Thyroid gland (tissue), 4 donors: Measurements from ENCODE around the gene EXOC4.

Source experiments
- CTCF ChIP-seq, 6 experiments: fragments of 200-600 bp in 3 of 6; fragments of 450-650 bp in 3 of 6; sonication (generic) in 3 of 6; IDR thresholded peaks; one replicate each; pipeline ENCODE4 v1.5.1; 2016 to 2019; ENCODE audit warnings: antibody characterized with exemption in 6 of 6, mild to moderate bottlenecking in 2 of 6, inconsistent platforms in 1 of 6, moderate library complexity in 1 of 6
- POLR2A ChIP-seq, 2 donors: fragments of 450-650 bp; IDR thresholded peaks; one replicate each; pipeline ENCODE4 v1.6.1; 2017; ENCODE audit warnings: antibody characterized with exemption in 2 of 2, mild to moderate bottlenecking in 2 of 2, moderate library complexity in 1 of 2

GRCh38 chr7:133575726-133576440, 323.0 kb downstream of the EXOC4 start:
- no peak for TF ChIP-seq POLR2A (IDR thresholded peaks at IDR 0.05)
- TF ChIP-seq CTCF (IDR thresholded peaks at IDR 0.05): no peak
